Measurements from ENCODE around the gene TMEM161A.

TMEM161A gene

DNA sequence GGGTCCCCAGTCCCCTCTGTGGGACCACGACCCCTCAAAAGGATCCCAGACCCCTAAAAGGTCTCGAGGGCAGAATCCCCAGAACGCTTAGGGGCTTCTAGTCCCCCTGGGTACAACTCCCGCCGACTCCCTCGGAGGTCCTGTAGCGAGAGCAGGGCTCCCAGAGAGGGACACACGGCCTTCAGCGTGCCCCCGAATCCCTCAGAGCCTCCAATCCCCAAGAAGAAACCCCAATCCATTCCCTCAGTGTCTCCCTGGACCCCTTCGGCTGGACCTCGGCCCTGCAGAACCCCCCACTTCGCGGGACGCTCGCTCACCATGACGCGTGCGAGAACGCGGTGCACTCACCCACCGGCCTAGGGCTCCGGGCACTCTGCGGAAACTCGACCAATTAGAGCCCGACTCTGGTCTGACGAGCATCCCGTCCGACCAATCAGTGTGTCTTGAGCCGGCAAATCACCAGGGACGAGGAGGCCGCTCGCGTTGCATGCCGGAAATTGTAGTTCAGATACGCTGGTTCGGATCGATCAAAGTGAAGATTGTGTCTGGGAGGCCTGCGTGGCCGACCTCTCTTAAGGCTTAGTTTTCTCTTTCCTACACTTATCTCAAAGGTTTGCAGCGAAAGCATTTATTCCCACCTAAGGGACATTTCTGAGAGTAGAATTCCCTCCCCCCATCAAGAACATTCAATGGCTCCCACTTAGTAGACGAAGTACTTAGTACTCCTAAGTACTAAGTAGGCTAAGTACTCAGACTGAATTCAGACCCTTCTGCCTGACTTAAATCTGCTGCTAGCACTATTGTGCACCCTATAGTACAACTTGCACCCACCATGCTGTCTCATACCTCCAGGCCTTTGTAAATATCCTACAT is at the start of gene TMEM161A:
Gene TMEM161A (minus strand): TSS at position 370 of the 873 bp plus-strand sequence. CDS start 50 bp downstream, at position 320.
- H3K36me3 ChIP-seq (ENCODE audit: control insufficient read depth in 2 of 2, insufficient read depth in 1 of 2, low read length in 2 of 2): peaks cover 0 to 9% of the 10 kb centered on the region in 2 experiments; a peak in 2 of 3 replicates
- peak within 1 kb of the TSS; percentile 55 for H3K4me3 ChIP-seq (ENCODE audit: low read depth, low read length)
- H3K4me1 ChIP-seq (ENCODE audit: control insufficient read depth, insufficient read depth, low read length): peaks cover 3% of the 10 kb centered on the region; the same call in 1 of the 2 replicates
- ChIA-PET POLR2A (no interaction called here), CTCF (interaction anchor here (0.7 to 2.0 kb wide), 5 partner anchors 67 to 294 kb away, joined by 3 to 8 read pairs (median 6); no protein-coding TSS in a partner anchor)
- peak within 1 kb of the TSS; percentile 64; the same call in 1 of the 2 replicates for H3K27ac ChIP-seq (ENCODE audit: extremely low read depth, low read depth, low read length)
- H3K9me3 ChIP-seq (ENCODE audit: control insufficient read depth, insufficient read depth, low read depth, low read length): no peaks in the 10 kb centered on the region
- TF ChIP-seq ZNF629 (tag by site-specific recombination; IDR thresholded peaks at IDR 0.05) (peak; percentile 14; the same call in 1 of the 2 replicates), ZFHX2 (tag by site-specific recombination; conservative IDR thresholded peaks at IDR 0.05) (no peak), ZNF580 (tag by site-specific recombination; IDR thresholded peaks at IDR 0.05) (no peak), ZNF404 (tag by site-specific recombination; IDR thresholded peaks at IDR 0.05) (no peak), OVOL3 (tag by site-specific recombination; IDR thresholded peaks at IDR 0.05) (no peak), ZNF654 (tag by site-specific recombination; IDR thresholded peaks at IDR 0.05; ENCODE audit: low read depth) (no peak), ZBTB20 (tag by site-specific recombination; IDR thresholded peaks at IDR 0.05) (peak; percentile 52; the same call in 1 of the 2 replicates), ZNF311 (tag by site-specific recombination; IDR thresholded peaks at IDR 0.05; ENCODE audit: borderline replicate concordance) (no peak), ZNF394 (tag by site-specific recombination; IDR thresholded peaks at IDR 0.05; ENCODE audit: borderline replicate concordance) (no peak), ZNF16 (tag by site-specific recombination; IDR thresholded peaks at IDR 0.05; ENCODE audit: low read depth) (peak; percentile 95), ZNF248 (tag by site-specific recombination; IDR thresholded peaks at IDR 0.05) (no peak), TCF7L2 (IDR thresholded peaks at IDR 0.05; ENCODE audit: borderline replicate concordance, low read depth, low read length) (peak; percentile 96), ZNF792 (tag by site-specific recombination; IDR thresholded peaks at IDR 0.05) (no peak), MEIS1 (CRISPR knock-in tag; IDR thresholded peaks at IDR 0.05; ENCODE audit: borderline replicate concordance) (no peak), ZNF596 (tag by site-specific recombination; IDR thresholded peaks at IDR 0.05) (no peak), GLI2 (tag by site-specific recombination; IDR thresholded peaks at IDR 0.05; ENCODE audit: borderline replicate concordance, low read depth) (no peak), TRIM28 (IDR thresholded peaks at IDR 0.05; ENCODE audit: borderline replicate concordance, low read length) (no peak), SETDB1 (IDR thresholded peaks at IDR 0.05; ENCODE audit: insufficient read length, low read length) (no peak), YY1 (tag by site-specific recombination; IDR thresholded peaks at IDR 0.05) (no peak), KLF10 (tag by site-specific recombination; IDR thresholded peaks at IDR 0.05) (no peak), ZNF132 (tag by site-specific recombination; IDR thresholded peaks at IDR 0.05; ENCODE audit: borderline replicate concordance) (no peak), ZNF623 (tag by site-specific recombination; IDR thresholded peaks at IDR 0.05) (no peak), SP7 (tag by site-specific recombination; IDR thresholded peaks at IDR 0.05) (0 out of 2 replicates have a peak, but pooled peaks have one; percentile 22), ZNF121 (tag by site-specific recombination; IDR thresholded peaks at IDR 0.05) (no peak), ZNF701 (tag by site-specific recombination; IDR thresholded peaks at IDR 0.05) (no peak)
- TF ChIP-seq, protein P1, sequence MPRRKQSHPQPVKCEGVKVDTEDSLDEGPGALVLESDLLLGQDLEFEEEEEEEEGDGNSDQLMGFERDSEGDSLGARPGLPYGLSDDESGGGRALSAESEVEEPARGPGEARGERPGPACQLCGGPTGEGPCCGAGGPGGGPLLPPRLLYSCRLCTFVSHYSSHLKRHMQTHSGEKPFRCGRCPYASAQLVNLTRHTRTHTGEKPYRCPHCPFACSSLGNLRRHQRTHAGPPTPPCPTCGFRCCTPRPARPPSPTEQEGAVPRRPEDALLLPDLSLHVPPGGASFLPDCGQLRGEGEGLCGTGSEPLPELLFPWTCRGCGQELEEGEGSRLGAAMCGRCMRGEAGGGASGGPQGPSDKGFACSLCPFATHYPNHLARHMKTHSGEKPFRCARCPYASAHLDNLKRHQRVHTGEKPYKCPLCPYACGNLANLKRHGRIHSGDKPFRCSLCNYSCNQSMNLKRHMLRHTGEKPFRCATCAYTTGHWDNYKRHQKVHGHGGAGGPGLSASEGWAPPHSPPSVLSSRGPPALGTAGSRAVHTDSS (tag by site-specific recombination; IDR thresholded peaks at IDR 0.05): no peak
- TF ChIP-seq, protein P2, sequence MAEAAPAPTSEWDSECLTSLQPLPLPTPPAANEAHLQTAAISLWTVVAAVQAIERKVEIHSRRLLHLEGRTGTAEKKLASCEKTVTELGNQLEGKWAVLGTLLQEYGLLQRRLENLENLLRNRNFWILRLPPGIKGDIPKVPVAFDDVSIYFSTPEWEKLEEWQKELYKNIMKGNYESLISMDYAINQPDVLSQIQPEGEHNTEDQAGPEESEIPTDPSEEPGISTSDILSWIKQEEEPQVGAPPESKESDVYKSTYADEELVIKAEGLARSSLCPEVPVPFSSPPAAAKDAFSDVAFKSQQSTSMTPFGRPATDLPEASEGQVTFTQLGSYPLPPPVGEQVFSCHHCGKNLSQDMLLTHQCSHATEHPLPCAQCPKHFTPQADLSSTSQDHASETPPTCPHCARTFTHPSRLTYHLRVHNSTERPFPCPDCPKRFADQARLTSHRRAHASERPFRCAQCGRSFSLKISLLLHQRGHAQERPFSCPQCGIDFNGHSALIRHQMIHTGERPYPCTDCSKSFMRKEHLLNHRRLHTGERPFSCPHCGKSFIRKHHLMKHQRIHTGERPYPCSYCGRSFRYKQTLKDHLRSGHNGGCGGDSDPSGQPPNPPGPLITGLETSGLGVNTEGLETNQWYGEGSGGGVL (tag by site-specific recombination; IDR thresholded peaks at IDR 0.05): 0 out of 2 replicates have a peak, but pooled peaks have one; percentile 29
- TF ChIP-seq, protein P3, sequence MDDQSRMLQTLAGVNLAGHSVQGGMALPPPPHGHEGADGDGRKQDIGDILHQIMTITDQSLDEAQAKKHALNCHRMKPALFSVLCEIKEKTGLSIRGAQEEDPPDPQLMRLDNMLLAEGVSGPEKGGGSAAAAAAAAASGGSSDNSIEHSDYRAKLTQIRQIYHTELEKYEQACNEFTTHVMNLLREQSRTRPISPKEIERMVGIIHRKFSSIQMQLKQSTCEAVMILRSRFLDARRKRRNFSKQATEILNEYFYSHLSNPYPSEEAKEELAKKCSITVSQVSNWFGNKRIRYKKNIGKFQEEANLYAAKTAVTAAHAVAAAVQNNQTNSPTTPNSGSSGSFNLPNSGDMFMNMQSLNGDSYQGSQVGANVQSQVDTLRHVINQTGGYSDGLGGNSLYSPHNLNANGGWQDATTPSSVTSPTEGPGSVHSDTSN (CRISPR knock-in tag; IDR thresholded peaks at IDR 0.05): peak; percentile 98
- TF ChIP-seq, protein P4, sequence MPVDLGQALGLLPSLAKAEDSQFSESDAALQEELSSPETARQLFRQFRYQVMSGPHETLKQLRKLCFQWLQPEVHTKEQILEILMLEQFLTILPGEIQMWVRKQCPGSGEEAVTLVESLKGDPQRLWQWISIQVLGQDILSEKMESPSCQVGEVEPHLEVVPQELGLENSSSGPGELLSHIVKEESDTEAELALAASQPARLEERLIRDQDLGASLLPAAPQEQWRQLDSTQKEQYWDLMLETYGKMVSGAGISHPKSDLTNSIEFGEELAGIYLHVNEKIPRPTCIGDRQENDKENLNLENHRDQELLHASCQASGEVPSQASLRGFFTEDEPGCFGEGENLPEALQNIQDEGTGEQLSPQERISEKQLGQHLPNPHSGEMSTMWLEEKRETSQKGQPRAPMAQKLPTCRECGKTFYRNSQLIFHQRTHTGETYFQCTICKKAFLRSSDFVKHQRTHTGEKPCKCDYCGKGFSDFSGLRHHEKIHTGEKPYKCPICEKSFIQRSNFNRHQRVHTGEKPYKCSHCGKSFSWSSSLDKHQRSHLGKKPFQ (tag by site-specific recombination; IDR thresholded peaks at IDR 0.05): no peak

Measured in HEK293 (cell line).